Measurements from ENCODE around the gene PERM1. TPM values are rescaled to one million over a fixed set of nuclear protein-coding genes. Genes with fewer than 3 reads are reported as not detected.

Gene PERM1
- total and polyA plus RNA-seq, 2 of the 8 experiments (the other 6 are each of a cell fraction or from before 2014, with no cell fraction given), result not detected

DNA sequence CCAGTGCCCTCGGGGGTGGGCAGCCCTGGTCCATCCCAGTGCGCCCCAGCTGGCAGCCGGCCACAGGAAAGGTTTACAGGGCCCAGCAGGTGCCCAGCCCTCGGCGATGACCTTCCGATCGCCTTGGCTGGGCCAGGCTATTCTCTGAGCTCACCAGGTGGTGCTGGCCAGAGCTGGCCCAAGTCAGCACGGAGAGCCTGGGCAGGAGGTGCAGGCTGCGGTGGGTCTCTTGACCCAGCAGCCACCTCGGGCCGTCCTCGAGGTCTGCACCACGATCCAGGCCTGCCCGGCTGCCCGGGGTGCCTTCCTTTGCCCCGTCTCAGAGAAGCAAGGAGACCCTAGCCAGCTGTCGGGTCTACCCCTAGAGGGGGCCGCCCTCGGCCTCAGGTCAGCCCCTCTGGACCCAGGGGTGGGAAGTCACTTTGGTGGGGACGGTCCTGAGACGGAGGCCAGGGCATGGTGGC, 370 bp downstream of the PERM1 start:
- no peak overlapping the region for H3K23ac ChIP-seq (ENCODE audit: insufficient read length)
- H2BK12ac ChIP-seq (ENCODE audit: low read depth, low read length), result no peak overlapping the region
- ChIA-PET POLR2A (ENCODE audit: partially characterized antibody) (interaction anchor here (0.9 to 2.4 kb wide), 7 partner anchors 15 to 75 kb away, joined by 3 to 9 read pairs (median 3); partner anchors contain the start of gene HES4), CTCF (ENCODE audit: partially characterized antibody) (interaction anchor here (0.5 to 6.9 kb wide), 15 partner anchors 9 to 310 kb away, joined by 3 to 86 read pairs (median 7); partner anchors contain the start of genes HES4 and ISG15)
- DNase-seq (ENCODE audit: low read depth in 1 of 2, low spot score in 2 of 2) (no peak), FAIRE-seq (no peak)
- H3K9ac ChIP-seq (replicated peaks in 1 of 4; ENCODE audit: extremely low read depth in 1 of 4, low read depth in 3 of 4, low read length in 3 of 4), result no peak overlapping the region
- no peak overlapping the region for H3K4me3 ChIP-seq (ENCODE audit: extremely low read depth in 1 of 4, insufficient read depth in 2 of 4, low read depth in 3 of 4, low read length in 4 of 4)
- H4K5ac ChIP-seq (ENCODE audit: insufficient read length, low read depth, low read length), result no peak overlapping the region
- H2BK20ac ChIP-seq (ENCODE audit: low read length), result no peak overlapping the region
- H3K36me3 ChIP-seq (ENCODE audit: control insufficient read depth in 2 of 4, insufficient read depth in 4 of 4, low read length in 3 of 4), result no peaks in the 10 kb centered on the region
- H2BK5ac ChIP-seq (ENCODE audit: low read depth, low read length), result no peak overlapping the region
- H3K4me1 ChIP-seq (replicated peaks in 1 of 4; ENCODE audit: control insufficient read depth in 3 of 4, insufficient read depth in 4 of 4, low read length in 3 of 4), result no peaks in the 10 kb centered on the region; a peak in 1 of 7 replicates
- no peak overlapping the region for H3K4ac ChIP-seq (replicated peaks; ENCODE audit: insufficient read length, low read depth, low read length)
- H3K27me3 ChIP-seq (replicated peaks in 1 of 4; ENCODE audit: control insufficient read depth in 3 of 4, extremely low read depth in 1 of 4, insufficient read depth in 3 of 4, low read length in 3 of 4), result peaks cover 0 to 25% (median 15%) of the 10 kb centered on the region in 4 experiments; a peak in 5 of 7 replicates
- H3K14ac ChIP-seq (ENCODE audit: insufficient read length), result no peak overlapping the region
- no peak overlapping the region for H2AFZ ChIP-seq (ENCODE audit: low read length)
- no peak overlapping the region for H3K27ac ChIP-seq (ENCODE audit: low read depth, low read length)
- H4K8ac ChIP-seq (ENCODE audit: extremely low read depth, insufficient read depth, low read length), result no peak overlapping the region; the same call in 1 of the 2 replicates
- no peaks in the 10 kb centered on the region for H3K9me3 ChIP-seq (ENCODE audit: insufficient read depth in 2 of 2, low read depth in 1 of 2, low read length in 1 of 2)
- H3K79me2 ChIP-seq (ENCODE audit: control insufficient read depth in 1 of 2, insufficient read depth in 2 of 2, low read length in 2 of 2), result no peaks in the 10 kb centered on the region
- H3K23me2 ChIP-seq (ENCODE audit: low read depth, low read length), result no peaks in the 10 kb centered on the region; the same call in 1 of the 2 replicates
- TF ChIP-seq KDM5A (IDR thresholded peaks at IDR 0.05; ENCODE audit: low read length) (no peak), SP4 (IDR thresholded peaks at IDR 0.05; ENCODE audit: low read length) (no peak), POLR2AphosphoS5 (IDR thresholded peaks at IDR 0.05; ENCODE audit: low read depth, low read length) (no peak), CTBP2 (IDR thresholded peaks at IDR 0.05; ENCODE audit: borderline replicate concordance, insufficient read depth, insufficient read length, low read length) (no peak), BCL11A (IDR thresholded peaks at IDR 0.05; ENCODE audit: low read depth in 2 of 2, low read length in 2 of 2) (no peak), SIRT6 (IDR thresholded peaks at IDR 0.05; ENCODE audit: low read length) (no peak), CBX5 (IDR thresholded peaks at IDR 0.05; ENCODE audit: low read depth, low read length) (no peak), TAF7 (optimal IDR thresholded peaks at IDR 0.05; ENCODE audit: borderline replicate concordance, low read depth, low read length) (no peak)
- TF ChIP-seq, protein P1, sequence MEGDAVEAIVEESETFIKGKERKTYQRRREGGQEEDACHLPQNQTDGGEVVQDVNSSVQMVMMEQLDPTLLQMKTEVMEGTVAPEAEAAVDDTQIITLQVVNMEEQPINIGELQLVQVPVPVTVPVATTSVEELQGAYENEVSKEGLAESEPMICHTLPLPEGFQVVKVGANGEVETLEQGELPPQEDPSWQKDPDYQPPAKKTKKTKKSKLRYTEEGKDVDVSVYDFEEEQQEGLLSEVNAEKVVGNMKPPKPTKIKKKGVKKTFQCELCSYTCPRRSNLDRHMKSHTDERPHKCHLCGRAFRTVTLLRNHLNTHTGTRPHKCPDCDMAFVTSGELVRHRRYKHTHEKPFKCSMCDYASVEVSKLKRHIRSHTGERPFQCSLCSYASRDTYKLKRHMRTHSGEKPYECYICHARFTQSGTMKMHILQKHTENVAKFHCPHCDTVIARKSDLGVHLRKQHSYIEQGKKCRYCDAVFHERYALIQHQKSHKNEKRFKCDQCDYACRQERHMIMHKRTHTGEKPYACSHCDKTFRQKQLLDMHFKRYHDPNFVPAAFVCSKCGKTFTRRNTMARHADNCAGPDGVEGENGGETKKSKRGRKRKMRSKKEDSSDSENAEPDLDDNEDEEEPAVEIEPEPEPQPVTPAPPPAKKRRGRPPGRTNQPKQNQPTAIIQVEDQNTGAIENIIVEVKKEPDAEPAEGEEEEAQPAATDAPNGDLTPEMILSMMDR (IDR thresholded peaks at IDR 0.05; ENCODE audit: control extremely low read depth in 1 of 3, insufficient read depth in 1 of 3, low read depth in 1 of 3, low read length in 3 of 3), result no peak
- no peak overlapping the region for H2AK5ac ChIP-seq (ENCODE audit: low read depth, low read length)
- 82% methylated on average over 14 of the region's 21 CpGs; no CpG with 5 or more reads in 1 of the 2 experiments for WGBS, 2 experiments (ENCODE audit: extremely low coverage in 1 of 2, insufficient coverage in 1 of 2, insufficient read length in 1 of 2, insufficient replicate concordance in 2 of 2, low coverage in 1 of 2, low lambda C conversion rate in 2 of 2, missing lambda C conversion rate in 1 of 2)
- H2BK15ac ChIP-seq (ENCODE audit: low read length), result no peak overlapping the region
- no peak overlapping the region for H3K4me2 ChIP-seq (ENCODE audit: insufficient read depth in 1 of 2, low read depth in 2 of 2, low read length in 2 of 2)
- H3K18ac ChIP-seq (ENCODE audit: extremely low read depth, low read length), result no peak overlapping the region
- H2BK120ac ChIP-seq (replicated peaks; ENCODE audit: low read depth, low read length), result no peak overlapping the region
- no peak overlapping the region for H4K91ac ChIP-seq (replicated peaks; ENCODE audit: insufficient read length, low read length)
- H4K20me1 ChIP-seq (replicated peaks in 1 of 2; ENCODE audit: control insufficient read depth in 1 of 2, insufficient read depth in 2 of 2, low read length in 2 of 2), result peaks cover 0 to 8% of the 10 kb centered on the region in 2 experiments
- H3K79me1 ChIP-seq (ENCODE audit: low read depth, low read length), result no peaks in the 10 kb centered on the region
- no peak overlapping the region for H3K56ac ChIP-seq (replicated peaks; ENCODE audit: insufficient read length, low read depth, low read length)
